Activated CD4-positive, alpha-beta T cell treated with anti-CD3 and anti-CD28 coated beads, Interleukin-2, amount 10 ng/mL, durations not matched to agents 7 days and 5 days (primary cell): Measurements from ENCODE around the gene SPRED2. TPM values are rescaled to one million over a fixed set of nuclear protein-coding genes. Genes with fewer than 3 reads are reported as not detected.

Experiments used
- CTCF ChIA-PET: fragments of 350-600 bp; sonication (Branson Sonifier 250); formaldehyde crosslinking; loops from one replicate; lab custom pipeline; 2021; ENCODE audit warnings: antibody characterized with exemption; lab: Charles Lee
- POLR2A ChIA-PET: fragments of 350-600 bp; sonication (Branson Sonifier 250); formaldehyde crosslinking; loops from one replicate; lab custom pipeline; 2021; ENCODE audit warnings: antibody characterized with exemption; lab: Charles Lee
- DNase-seq: peaks from one replicate; pipeline ENCODE4 v3.0.0-alpha.2; 2020
- H3K27ac Mint-ChIP-seq: one replicate; pipeline ENCODE4 v1.8.0; 2021; ENCODE audit warnings: mild to moderate bottlenecking, moderate library complexity, mixed read lengths
- H3K27me3 Mint-ChIP-seq: one replicate; pipeline ENCODE4 v1.8.0; 2021; ENCODE audit warnings: mixed read lengths
- H3K36me3 Mint-ChIP-seq: one replicate; pipeline ENCODE4 v1.8.0; 2021; ENCODE audit warnings: low read depth, mixed read lengths
- H3K4me1 Mint-ChIP-seq: one replicate; pipeline ENCODE4 v1.8.0; 2021; ENCODE audit warnings: mixed read lengths
- H3K4me3 Mint-ChIP-seq: one replicate; pipeline ENCODE4 v1.8.0; 2021; ENCODE audit warnings: mild to moderate bottlenecking, moderate library complexity, mixed read lengths
- H3K9me3 Mint-ChIP-seq: one replicate; pipeline ENCODE4 v1.8.0; 2021; ENCODE audit warnings: mixed read lengths
- total RNA-seq, 2 experiments: library from RNA; stranded (reverse); gene quantifications; one replicate each; pipeline ENCODE4 v1.2.3, GENCODE V29; 2021

The SPRED2 gene
- total RNA-seq, 2 experiments from 2014 or later: 6.2 to 8.1 TPM

- Mint-ChIP-seq H3K36me3 (peaks cover 40% of the 10 kb centered on the region), H3K27ac (no peak overlapping the region)
- POLR2A ChIA-PET: no interaction called here
Measured at GRCh38 chr2:65263262-65263661, 169.1 kb downstream of the SPRED2 start.

GRCh38 chr2:65261676-65262075, 170.7 kb downstream of the SPRED2 start:
- H3K27me3 Mint-ChIP-seq: no peaks in the 10 kb centered on the region
- no peaks in the 10 kb centered on the region for H3K9me3 Mint-ChIP-seq
- no peak for DNase-seq
- ChIA-PET POLR2A (no interaction called here), CTCF (interaction anchor here (0.6 kb wide), 1 partner anchor 56 kb away, joined by 3 read pairs; no protein-coding TSS in a partner anchor)
- peaks cover 12% of the 10 kb centered on the region for H3K4me1 Mint-ChIP-seq
- H3K4me3 Mint-ChIP-seq: no peak overlapping the region
- peaks cover 43% of the 10 kb centered on the region for H3K36me3 Mint-ChIP-seq
- H3K27ac Mint-ChIP-seq: no peak overlapping the region

More at GRCh38 chr2:65263262-65263661, 169.1 kb downstream of the SPRED2 start:
- CTCF ChIA-PET: interaction anchor here (0.6 to 1.3 kb wide), 2 partner anchors 31 to 163 kb away, joined by 3 read pairs; no protein-coding TSS in a partner anchor
- Mint-ChIP-seq H3K4me1 (peaks cover 13% of the 10 kb centered on the region), H3K9me3 (no peaks in the 10 kb centered on the region), H3K4me3 (no peak overlapping the region), H3K27me3 (no peaks in the 10 kb centered on the region)
- DNase-seq: no peak

Other genes with a start within 250 kb of the SPRED2 start
- gene ACTR2, start 204.8 kb downstream of the SPRED2 start, total RNA-seq: 100 to 1,000 TPM; 467 to 502 TPM